GM18511 (cell line): ENCODE data around the gene MMRN2.

ENCODE experiments used
- ATAC-seq: cut with Tn5 transposase; IDR thresholded peaks from one replicate; pipeline ENCODE4 v1.9.1; 2021; ENCODE audit warnings: mild to moderate bottlenecking, moderate library complexity; ENCODE audit not compliant: unreplicated experiment

The MMRN2 gene

GRCh38 chr10:86899670-86900276 lies 57.6 kb downstream of the MMRN2 start:
- no peak for ATAC-seq

GRCh38 chr10:86899132-86899531 lies 58.3 kb downstream of the MMRN2 start:
- ATAC-seq: no peak

GRCh38 chr10:86898511-86898910 lies 58.9 kb downstream of the MMRN2 start:
- ATAC-seq: no peak

- ATAC-seq: no peak
These were observed 67.4 kb downstream of the MMRN2 start for GRCh38 chr10:86889997-86890396.

GRCh38 chr10:86888585-86889381 lies 68.6 kb downstream of the MMRN2 start:
- peak; percentile 98 for ATAC-seq
